Hepatic stellate cell (primary cell): Measurements from ENCODE around the gene TFPT.

ENCODE experiments used
- DNase-seq: peaks from one replicate; pipeline ENCODE4 v3.0.0; 2011; ENCODE audit warnings: low spot score

The TFPT gene

GRCh38 chr19:54074851-54075250 is 40.6 kb downstream of the TFPT start:
- no peak for DNase-seq

DNA sequence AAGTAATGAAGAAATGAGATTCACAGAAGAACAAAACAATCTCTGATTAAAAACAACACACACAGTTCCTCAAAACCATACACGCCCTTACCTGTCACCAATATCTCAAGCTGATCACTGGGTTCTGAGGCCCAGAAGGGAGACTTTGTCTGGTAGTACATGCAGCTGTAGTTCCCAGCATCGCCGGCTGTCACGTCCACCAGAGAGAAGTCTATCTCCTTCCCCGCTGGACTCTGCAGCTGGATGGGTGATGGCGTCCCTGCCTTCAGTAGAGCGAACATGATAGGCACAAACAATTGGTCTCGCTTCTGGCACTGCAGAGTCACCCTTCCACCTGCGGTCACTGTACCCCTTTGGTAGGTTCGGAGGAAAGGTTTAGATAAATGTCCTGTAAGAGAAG is 41.6 kb downstream of the TFPT start:
- DNase-seq: no peak

DNA sequence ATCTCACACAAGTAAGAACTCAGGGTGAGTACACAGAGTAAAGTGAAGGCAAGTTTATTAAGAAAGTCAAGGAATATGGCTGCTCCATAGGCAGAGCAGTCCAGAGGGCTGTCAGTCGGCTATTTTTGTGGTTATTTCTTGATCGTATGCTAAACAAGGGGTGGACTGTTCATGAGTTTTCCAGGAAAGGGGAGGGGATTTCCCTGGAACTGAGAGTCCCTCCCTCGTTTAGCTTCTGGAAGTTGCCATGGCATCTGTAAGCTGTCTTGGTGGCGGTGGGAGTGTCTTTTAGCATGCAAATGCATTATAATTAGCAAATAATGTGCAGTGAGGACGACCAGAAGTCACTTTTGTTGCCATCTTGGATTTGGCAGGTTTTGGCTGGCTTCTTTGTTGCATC is 46.0 kb downstream of the TFPT start:
- DNase-seq: no peak

DNA sequence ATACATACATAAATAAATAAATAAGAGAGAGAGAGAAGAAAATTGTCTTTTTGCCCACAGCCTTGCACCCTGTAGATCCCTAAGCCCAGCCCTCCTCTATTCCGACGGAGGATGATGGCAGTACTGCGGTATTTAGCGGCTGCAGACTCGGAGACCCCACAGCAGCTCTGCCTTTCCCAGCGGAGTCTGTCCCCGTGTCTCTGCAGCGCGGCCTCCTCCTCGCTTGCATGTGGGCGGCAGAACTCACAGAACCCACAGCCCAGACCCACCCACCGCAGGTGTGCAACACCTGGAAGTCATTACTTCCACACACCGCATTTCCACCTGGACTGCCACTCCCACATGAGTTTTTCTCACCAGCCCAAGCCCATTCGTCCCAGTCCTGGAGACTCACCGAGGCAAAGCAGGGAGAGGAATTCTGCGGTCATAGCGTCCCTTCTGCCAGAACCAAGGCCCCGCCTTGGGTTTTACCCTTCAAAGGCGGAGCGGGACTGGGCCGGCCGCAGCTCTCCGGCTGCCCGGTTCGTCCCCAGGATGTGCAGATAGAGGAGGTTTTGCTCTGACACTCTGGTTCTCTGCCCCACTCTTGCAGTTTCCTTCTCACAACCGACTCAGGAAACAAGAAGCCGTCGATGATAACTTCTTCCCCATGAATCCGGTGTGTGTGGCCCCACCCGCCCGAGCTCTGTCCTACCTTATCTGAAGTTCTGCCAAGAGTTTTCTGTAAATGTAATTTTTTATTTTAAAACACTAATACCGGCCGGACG is 51.9 kb downstream of the TFPT start, which contains the start of gene VSTM1:
Gene VSTM1, minus strand, starts transcription at position 548 of the 767 bp plus-strand sequence. Its CDS starts 120 bp downstream, at position 428.
- DNase-seq: no peak

- DNase-seq: no peak
Observed at GRCh38 chr19:54062643-54063042, 52.8 kb downstream of the TFPT start.
